GM12878 (cell line): ENCODE data around the gene PRPSAP1. TPM values are rescaled to one million over a fixed set of nuclear protein-coding genes. Genes with fewer than 3 reads are reported as not detected.

ENCODE experiments used
- BRCA1 ChIP-seq: IDR thresholded peaks from 2 replicates; pipeline ENCODE4 v1.6.1; 2011; ENCODE audit warnings: low read depth, low read length, improper control_type of control experiment
- CBFB ChIP-seq: IDR thresholded peaks from 2 replicates; pipeline ENCODE4 v1.6.1; 2016; ENCODE audit warnings: antibody characterized with exemption, low read depth
- ESRRA ChIP-seq: IDR thresholded peaks from 2 replicates; pipeline ENCODE4 v1.6.1; 2012; ENCODE audit warnings: mild to moderate bottlenecking, low read length, improper control_type of control experiment
- LARP7 ChIP-seq: fragments of 450-650 bp; IDR thresholded peaks from 2 replicates; pipeline ENCODE4 v1.6.1; 2017; ENCODE audit warnings: mild to moderate bottlenecking
- MEF2B ChIP-seq: fragments of 450-650 bp; IDR thresholded peaks from 2 replicates; pipeline ENCODE4 v1.6.1; 2018; ENCODE audit warnings: mild to moderate bottlenecking, moderate library complexity; ENCODE audit not compliant: partially characterized antibody, poor library complexity, severe bottlenecking
- MTA2 ChIP-seq: fragments of 450-650 bp; IDR thresholded peaks from 2 replicates; pipeline ENCODE4 v1.6.1; 2016; ENCODE audit warnings: low read depth, mild to moderate bottlenecking, moderate library complexity
- NFYA ChIP-seq: IDR thresholded peaks from 2 replicates; pipeline ENCODE4 v1.6.1; 2011; ENCODE audit warnings: low read depth, mild to moderate bottlenecking, low read length, improper control_type of control experiment, borderline replicate concordance
- PAX8 ChIP-seq: fragments of 450-650 bp; IDR thresholded peaks from 2 replicates; pipeline ENCODE4 v1.6.1; 2017; ENCODE audit warnings: mild to moderate bottlenecking, moderate library complexity
- PBX3 ChIP-seq: IDR thresholded peaks from 2 replicates; pipeline ENCODE4 v1.6.1; 2011; ENCODE audit warnings: mild to moderate bottlenecking, low read depth, low read length, moderate library complexity; ENCODE audit not compliant: insufficient replicate concordance
- RAD21 ChIP-seq: IDR thresholded peaks from 2 replicates; pipeline ENCODE4 v1.6.1; 2011; ENCODE audit warnings: mild to moderate bottlenecking, low read depth, low read length, moderate library complexity; ENCODE audit not compliant: insufficient read depth
- SMARCA5 ChIP-seq: fragments of 450-650 bp; IDR thresholded peaks from 2 replicates; pipeline ENCODE4 v1.6.1; 2017; ENCODE audit warnings: mild to moderate bottlenecking
- SMC3 ChIP-seq: IDR thresholded peaks from 2 replicates; pipeline ENCODE4 v1.6.1; 2011; ENCODE audit warnings: low read length, improper control_type of control experiment, borderline replicate concordance
- STAT1 ChIP-seq: fragments of 450-650 bp; conservative IDR thresholded peaks from 2 replicates; pipeline ENCODE4 v1.6.1; 2014; ENCODE audit warnings: antibody characterized with exemption, mild to moderate bottlenecking
- ZNF24 ChIP-seq: fragments of 450-650 bp; IDR thresholded peaks from 2 replicates; pipeline ENCODE4 v1.6.1; 2017; ENCODE audit warnings: antibody characterized with exemption, mild to moderate bottlenecking
- polyA plus RNA-seq, 11 experiments: library from polyadenylated mRNA; depleted of rRNA in 4 of 11; unstranded in 6 of 11; stranded (reverse) in 5 of 11; fragments of >200 nt; fragmentation: Nextera tagmentation in 4 of 11; fragmentation: Illumina TruSeq in 1 of 11; extraction: Ambion mirVana in 4 of 11; extraction: Trizol in 1 of 11; gene quantifications; 1 replicate in 1 of 11; 2 replicates in 10 of 11; pipeline versions ENCODE4 v1.2.1 to v1.2.3, GENCODE V29; 2011 to 2016; ENCODE audit warnings: inconsistent platforms in 2 of 11, missing spikeins in 2 of 11, low read depth in 1 of 11
- total RNA-seq, 4 experiments: library from RNA; depleted of rRNA in 3 of 4; stranded (reverse); fragments of >200 nt in 3 of 4; fragmentation: Illumina TruSeq in 1 of 4; extraction: Trizol in 1 of 4; gene quantifications; 2 replicates each; pipeline versions ENCODE4 v1.2.1 to v1.2.3, GENCODE V29; 2013 to 2021

The PRPSAP1 gene
- total and polyA plus RNA-seq, 10 of the 15 experiments (the other 5 are each of a cell fraction or from before 2014, with no cell fraction given): 15.8 to 84.2 (median 44.2) TPM

GRCh38 chr17:76385892-76386786 is 32.4 kb upstream of the PRPSAP1 start (continued):
- TF ChIP-seq ESRRA: no peak
- no peak for TF ChIP-seq BRCA1
- TF ChIP-seq PBX3: no peak
- no peak for TF ChIP-seq ZNF24
- peak; percentile 59 for TF ChIP-seq SMC3
- 0 out of 2 replicates have a peak, but pooled peaks have one; percentile 47 for TF ChIP-seq SMARCA5
- TF ChIP-seq MTA2: no peak
- no peak for TF ChIP-seq NFYA
- TF ChIP-seq MEF2B: peak; percentile 42
- peak; percentile 44 for TF ChIP-seq RAD21
- TF ChIP-seq PAX8: no peak
- 0 out of 2 replicates have a peak, but pooled peaks have one; percentile 19 for TF ChIP-seq LARP7
- no peak for TF ChIP-seq CBFB
- no peak for TF ChIP-seq STAT1
